ENCODE measurements around the gene NSMCE1.
"Not testable (repeated sequence)": the region's sequence is repeated elsewhere in the genome, so short reads cannot be mapped to it uniquely, and the experiment has no call there.

NSMCE1 gene

GRCh38 chr16:27203507-27204311 lies 64.9 kb downstream of the NSMCE1 start, which contains the start of gene KDM8:
Gene KDM8, plus strand, starts transcription at chr16:27203526. Its CDS starts 6,598 bp downstream, at chr16:27210124.
- peak; percentile 96 for ATAC-seq
- TF ChIP-seq ZNF565 (CRISPR knock-in tag; conservative IDR thresholded peaks at IDR 0.05; ENCODE audit: low read depth) (no peak), CREB5 (CRISPR knock-in tag; IDR thresholded peaks at IDR 0.05; ENCODE audit: low read depth) (no peak), SNAI2 (CRISPR knock-in tag; IDR thresholded peaks at IDR 0.05) (no peak), OSR1 (CRISPR knock-in tag; IDR thresholded peaks at IDR 0.05) (no peak), ESRRG (CRISPR knock-in tag; IDR thresholded peaks at IDR 0.05) (no peak), ZNF8 (CRISPR knock-in tag; IDR thresholded peaks at IDR 0.05) (no peak), RARB (CRISPR knock-in tag; IDR thresholded peaks at IDR 0.05) (no peak), ZFP30 (CRISPR knock-in tag; IDR thresholded peaks at IDR 0.05) (no peak), ZC3H10 (CRISPR knock-in tag; IDR thresholded peaks at IDR 0.05) (no peak)
- TF ChIP-seq, protein P1, sequence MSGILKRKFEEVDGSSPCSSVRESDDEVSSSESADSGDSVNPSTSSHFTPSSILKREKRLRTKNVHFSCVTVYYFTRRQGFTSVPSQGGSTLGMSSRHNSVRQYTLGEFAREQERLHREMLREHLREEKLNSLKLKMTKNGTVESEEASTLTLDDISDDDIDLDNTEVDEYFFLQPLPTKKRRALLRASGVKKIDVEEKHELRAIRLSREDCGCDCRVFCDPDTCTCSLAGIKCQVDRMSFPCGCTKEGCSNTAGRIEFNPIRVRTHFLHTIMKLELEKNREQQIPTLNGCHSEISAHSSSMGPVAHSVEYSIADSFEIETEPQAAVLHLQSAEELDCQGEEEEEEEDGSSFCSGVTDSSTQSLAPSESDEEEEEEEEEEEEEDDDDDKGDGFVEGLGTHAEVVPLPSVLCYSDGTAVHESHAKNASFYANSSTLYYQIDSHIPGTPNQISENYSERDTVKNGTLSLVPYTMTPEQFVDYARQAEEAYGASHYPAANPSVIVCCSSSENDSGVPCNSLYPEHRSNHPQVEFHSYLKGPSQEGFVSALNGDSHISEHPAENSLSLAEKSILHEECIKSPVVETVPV (CRISPR knock-in tag; IDR thresholded peaks at IDR 0.05): no peak

DNA sequence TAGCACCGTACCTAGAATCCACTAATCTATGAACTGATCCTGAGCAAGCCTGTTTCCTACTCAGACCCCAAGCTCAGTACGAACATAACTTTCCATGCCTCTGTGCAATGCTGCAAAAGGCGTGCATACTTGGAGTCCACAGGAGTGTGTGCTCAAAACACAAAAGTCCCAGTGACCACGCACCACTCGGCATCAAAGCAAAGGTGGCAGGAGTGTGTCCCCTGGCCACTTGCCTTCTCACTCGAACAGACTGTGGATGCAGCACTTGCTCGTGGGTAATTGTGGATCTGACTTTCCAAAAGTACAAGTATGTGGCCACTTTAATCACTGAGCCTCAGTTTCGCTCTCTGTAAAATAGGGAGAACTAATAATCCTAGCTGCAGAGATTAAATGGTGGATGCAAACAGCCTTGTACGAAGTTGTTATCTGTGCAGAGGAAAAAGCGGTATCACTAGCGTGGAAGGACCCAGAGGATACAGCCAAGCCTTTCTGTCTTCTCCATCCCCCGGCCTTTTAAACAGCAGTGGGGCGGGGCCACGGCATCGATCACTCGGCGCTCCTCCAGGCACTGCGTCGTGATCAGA lies 65.6 kb downstream of the NSMCE1 start:
- ATAC-seq: peak; percentile 82
- TF ChIP-seq TOX (CRISPR knock-in tag; IDR thresholded peaks at IDR 0.05; ENCODE audit: borderline replicate concordance): no peak
- no peak for TF ChIP-seq SNAI2 (CRISPR knock-in tag; IDR thresholded peaks at IDR 0.05)
- no peak for TF ChIP-seq ARNTL (CRISPR knock-in tag; IDR thresholded peaks at IDR 0.05; ENCODE audit: borderline replicate concordance, low read depth)
- TF ChIP-seq, protein P1 (CRISPR knock-in tag; IDR thresholded peaks at IDR 0.05): no peak
- TF ChIP-seq, protein P2, sequence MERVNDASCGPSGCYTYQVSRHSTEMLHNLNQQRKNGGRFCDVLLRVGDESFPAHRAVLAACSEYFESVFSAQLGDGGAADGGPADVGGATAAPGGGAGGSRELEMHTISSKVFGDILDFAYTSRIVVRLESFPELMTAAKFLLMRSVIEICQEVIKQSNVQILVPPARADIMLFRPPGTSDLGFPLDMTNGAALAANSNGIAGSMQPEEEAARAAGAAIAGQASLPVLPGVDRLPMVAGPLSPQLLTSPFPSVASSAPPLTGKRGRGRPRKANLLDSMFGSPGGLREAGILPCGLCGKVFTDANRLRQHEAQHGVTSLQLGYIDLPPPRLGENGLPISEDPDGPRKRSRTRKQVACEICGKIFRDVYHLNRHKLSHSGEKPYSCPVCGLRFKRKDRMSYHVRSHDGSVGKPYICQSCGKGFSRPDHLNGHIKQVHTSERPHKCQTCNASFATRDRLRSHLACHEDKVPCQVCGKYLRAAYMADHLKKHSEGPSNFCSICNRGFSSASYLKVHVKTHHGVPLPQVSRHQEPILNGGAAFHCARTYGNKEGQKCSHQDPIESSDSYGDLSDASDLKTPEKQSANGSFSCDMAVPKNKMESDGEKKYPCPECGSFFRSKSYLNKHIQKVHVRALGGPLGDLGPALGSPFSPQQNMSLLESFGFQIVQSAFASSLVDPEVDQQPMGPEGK (CRISPR knock-in tag; IDR thresholded peaks at IDR 0.05; ENCODE audit: borderline replicate concordance): no peak
- TF ChIP-seq ZFP30 (CRISPR knock-in tag; IDR thresholded peaks at IDR 0.05): no peak
- no peak for TF ChIP-seq ZNF70 (CRISPR knock-in tag; IDR thresholded peaks at IDR 0.05)
- no peak for TF ChIP-seq ESRRG (CRISPR knock-in tag; IDR thresholded peaks at IDR 0.05)
- no peak for TF ChIP-seq ZFP3 (CRISPR knock-in tag; IDR thresholded peaks at IDR 0.05)
- TF ChIP-seq, protein P3, sequence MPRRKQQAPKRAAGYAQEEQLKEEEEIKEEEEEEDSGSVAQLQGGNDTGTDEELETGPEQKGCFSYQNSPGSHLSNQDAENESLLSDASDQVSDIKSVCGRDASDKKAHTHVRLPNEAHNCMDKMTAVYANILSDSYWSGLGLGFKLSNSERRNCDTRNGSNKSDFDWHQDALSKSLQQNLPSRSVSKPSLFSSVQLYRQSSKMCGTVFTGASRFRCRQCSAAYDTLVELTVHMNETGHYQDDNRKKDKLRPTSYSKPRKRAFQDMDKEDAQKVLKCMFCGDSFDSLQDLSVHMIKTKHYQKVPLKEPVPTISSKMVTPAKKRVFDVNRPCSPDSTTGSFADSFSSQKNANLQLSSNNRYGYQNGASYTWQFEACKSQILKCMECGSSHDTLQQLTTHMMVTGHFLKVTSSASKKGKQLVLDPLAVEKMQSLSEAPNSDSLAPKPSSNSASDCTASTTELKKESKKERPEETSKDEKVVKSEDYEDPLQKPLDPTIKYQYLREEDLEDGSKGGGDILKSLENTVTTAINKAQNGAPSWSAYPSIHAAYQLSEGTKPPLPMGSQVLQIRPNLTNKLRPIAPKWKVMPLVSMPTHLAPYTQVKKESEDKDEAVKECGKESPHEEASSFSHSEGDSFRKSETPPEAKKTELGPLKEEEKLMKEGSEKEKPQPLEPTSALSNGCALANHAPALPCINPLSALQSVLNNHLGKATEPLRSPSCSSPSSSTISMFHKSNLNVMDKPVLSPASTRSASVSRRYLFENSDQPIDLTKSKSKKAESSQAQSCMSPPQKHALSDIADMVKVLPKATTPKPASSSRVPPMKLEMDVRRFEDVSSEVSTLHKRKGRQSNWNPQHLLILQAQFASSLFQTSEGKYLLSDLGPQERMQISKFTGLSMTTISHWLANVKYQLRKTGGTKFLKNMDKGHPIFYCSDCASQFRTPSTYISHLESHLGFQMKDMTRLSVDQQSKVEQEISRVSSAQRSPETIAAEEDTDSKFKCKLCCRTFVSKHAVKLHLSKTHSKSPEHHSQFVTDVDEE (CRISPR knock-in tag; IDR thresholded peaks at IDR 0.05): no peak
- no peak for TF ChIP-seq BACH2 (CRISPR knock-in tag; IDR thresholded peaks at IDR 0.05; ENCODE audit: borderline replicate concordance)
- no peak for TF ChIP-seq ZNF8 (CRISPR knock-in tag; IDR thresholded peaks at IDR 0.05)
- no peak for TF ChIP-seq TCF4 (CRISPR knock-in tag; IDR thresholded peaks at IDR 0.05; ENCODE audit: borderline replicate concordance)
- TF ChIP-seq CREB5 (CRISPR knock-in tag; IDR thresholded peaks at IDR 0.05; ENCODE audit: low read depth): no peak
- no peak for TF ChIP-seq PPARA (CRISPR knock-in tag; IDR thresholded peaks at IDR 0.05; ENCODE audit: borderline replicate concordance)
- no peak for TF ChIP-seq RARB (CRISPR knock-in tag; IDR thresholded peaks at IDR 0.05)
- TF ChIP-seq ISL1 (CRISPR knock-in tag; IDR thresholded peaks at IDR 0.05): no peak
- no peak for TF ChIP-seq GLIS3 (CRISPR knock-in tag; IDR thresholded peaks at IDR 0.05)
- TF ChIP-seq OSR1 (CRISPR knock-in tag; IDR thresholded peaks at IDR 0.05): no peak
- TF ChIP-seq ZC3H10 (CRISPR knock-in tag; IDR thresholded peaks at IDR 0.05): no peak

- ATAC-seq: not testable (repeated sequence)
Observed at GRCh38 chr16:27200914-27201313, 67.7 kb downstream of the NSMCE1 start.

Measured in SK-N-SH treated with all-trans-retinoic acid at 6 μM for 48 hours (cell line).